Epidermal melanocyte (primary cell): ENCODE results near the gene PYHIN1.

Experiments used
- DNase-seq: peaks from one replicate; pipeline ENCODE4 v3.0.0; 2011; ENCODE audit warnings: low spot score; ENCODE audit not compliant: insufficient read length

The PYHIN1 gene

GRCh38 chr1:159014003-159014571 is 82.7 kb downstream of the PYHIN1 start:
- no peak for DNase-seq

GRCh38 chr1:159014851-159015250 is 83.5 kb downstream of the PYHIN1 start:
- DNase-seq: no peak

- peak; percentile 38 for DNase-seq
Measured at GRCh38 chr1:159015440-159015909, 84.1 kb downstream of the PYHIN1 start.

- DNase-seq: no peak
Measured at GRCh38 chr1:159023723-159024122, 92.4 kb downstream of the PYHIN1 start.

- DNase-seq: no peak
Measured at GRCh38 chr1:159025043-159025442, 93.7 kb downstream of the PYHIN1 start.
